ENCODE results near the gene GHR. TPM values are rescaled to one million over a fixed set of nuclear protein-coding genes. Genes with fewer than 3 reads are reported as not detected.

GHR gene
- total RNA-seq, 1 experiment from 2014 or later, result 1.8 TPM

DNA sequence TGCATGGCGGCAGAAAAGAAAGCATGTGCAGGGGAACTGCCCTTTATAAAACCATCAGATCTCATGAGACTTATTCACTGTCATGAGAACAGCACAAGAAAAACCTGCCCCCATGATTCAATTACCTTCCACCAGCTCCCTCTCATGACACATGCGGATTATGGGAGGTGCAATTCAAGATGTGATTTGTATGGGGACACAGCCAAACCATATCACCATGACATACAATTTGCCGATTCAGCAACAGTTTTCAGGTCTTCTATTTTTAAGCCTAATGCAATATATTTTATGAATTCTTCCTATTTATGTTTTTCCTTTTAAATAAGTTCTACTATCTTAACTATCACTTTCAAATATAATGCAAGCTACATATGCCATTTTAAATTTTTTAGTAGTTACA lies 242.6 kb downstream of the GHR start:
- CTCF ChIA-PET, result interaction anchor here (0.7 to 1.9 kb wide), 5 partner anchors 8 to 809 kb away, joined by 3 to 8 read pairs (median 4); no protein-coding TSS in a partner anchor
- BruUV-seq (replicated peaks), result no TSS peak
- POLR2A ChIA-PET, result no interaction called here
- H3K9me3 Mint-ChIP-seq (ENCODE audit: unreplicated experiment), result peaks cover 9% of the 10 kb centered on the region
- H3K4me1 Mint-ChIP-seq (ENCODE audit: insufficient read depth, unreplicated experiment), result no peaks in the 10 kb centered on the region
- no peak overlapping the region for H3K27ac Mint-ChIP-seq (ENCODE audit: low read depth, unreplicated experiment)
- no peak for DNase-seq (ENCODE audit: unreplicated experiment)
- no peak for TF ChIP-seq CTCF (IDR thresholded peaks at IDR 0.05; ENCODE audit: unreplicated experiment)
- intact Hi-C loops (cut with micrococcal nuclease), result no loop called here
- no peak overlapping the region for H3K4me3 Mint-ChIP-seq (ENCODE audit: unreplicated experiment)
- no peaks in the 10 kb centered on the region for H3K36me3 Mint-ChIP-seq (ENCODE audit: insufficient read depth, unreplicated experiment)
- no peaks in the 10 kb centered on the region for H3K27me3 Mint-ChIP-seq (ENCODE audit: insufficient read depth, unreplicated experiment)

DNA sequence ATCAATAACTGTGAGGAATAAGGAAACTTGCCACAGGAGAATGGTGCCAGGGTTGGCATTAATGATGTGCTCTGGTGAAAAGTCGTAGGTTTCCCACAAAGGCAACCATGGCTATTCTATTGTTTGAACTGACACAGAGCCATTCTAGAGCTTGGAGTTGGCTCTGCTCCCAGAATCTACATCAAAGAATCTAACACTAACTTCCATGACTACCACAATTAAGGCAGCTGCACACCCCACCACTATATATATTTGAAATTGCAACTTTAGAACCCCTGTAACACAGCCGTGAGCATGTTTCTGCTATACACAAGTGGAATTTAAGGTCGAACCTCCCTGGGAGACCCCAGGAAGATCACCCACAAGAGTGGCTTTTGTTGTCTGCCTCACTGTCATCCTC lies 243.6 kb downstream of the GHR start:
- no peaks in the 10 kb centered on the region for H3K27me3 Mint-ChIP-seq (ENCODE audit: insufficient read depth, unreplicated experiment)
- no peaks in the 10 kb centered on the region for H3K36me3 Mint-ChIP-seq (ENCODE audit: insufficient read depth, unreplicated experiment)
- CTCF ChIA-PET, result interaction anchor here (0.7 to 1.9 kb wide), 3 partner anchors 9 to 222 kb away, joined by 3 to 8 read pairs (median 3); no protein-coding TSS in a partner anchor
- no peak for DNase-seq (ENCODE audit: unreplicated experiment)
- POLR2A ChIA-PET, result no interaction called here
- no TSS peak for BruUV-seq (replicated peaks)
- intact Hi-C loops (cut with micrococcal nuclease), result no loop called here
- no peak overlapping the region for H3K4me3 Mint-ChIP-seq (ENCODE audit: unreplicated experiment)
- H3K9me3 Mint-ChIP-seq (ENCODE audit: unreplicated experiment), result peaks cover 6% of the 10 kb centered on the region
- no peak overlapping the region for H3K27ac Mint-ChIP-seq (ENCODE audit: low read depth, unreplicated experiment)
- no peaks in the 10 kb centered on the region for H3K4me1 Mint-ChIP-seq (ENCODE audit: insufficient read depth, unreplicated experiment)
- no peak for TF ChIP-seq CTCF (IDR thresholded peaks at IDR 0.05; ENCODE audit: unreplicated experiment)

- ChIA-PET CTCF (no interaction called here), POLR2A (interaction anchor here (0.6 to 1.3 kb wide), 4 partner anchors 9 to 649 kb away, joined by 3 read pairs; no protein-coding TSS in a partner anchor)
- intact Hi-C loops (cut with micrococcal nuclease), result no loop called here
- Mint-ChIP-seq H3K9me3 (ENCODE audit: unreplicated experiment) (peaks cover 6% of the 10 kb centered on the region), H3K4me1 (ENCODE audit: insufficient read depth, unreplicated experiment) (no peaks in the 10 kb centered on the region), H3K36me3 (ENCODE audit: insufficient read depth, unreplicated experiment) (no peaks in the 10 kb centered on the region), H3K4me3 (ENCODE audit: unreplicated experiment) (no peak overlapping the region), H3K27me3 (ENCODE audit: insufficient read depth, unreplicated experiment) (no peaks in the 10 kb centered on the region), H3K27ac (ENCODE audit: low read depth, unreplicated experiment) (no peak overlapping the region)
- no peak for DNase-seq (ENCODE audit: unreplicated experiment)
- no TSS peak for BruUV-seq (replicated peaks)
- TF ChIP-seq CTCF (IDR thresholded peaks at IDR 0.05; ENCODE audit: unreplicated experiment), result no peak
Observed at GRCh38 chr5:42668254-42668653, 245.0 kb downstream of the GHR start.

DNA sequence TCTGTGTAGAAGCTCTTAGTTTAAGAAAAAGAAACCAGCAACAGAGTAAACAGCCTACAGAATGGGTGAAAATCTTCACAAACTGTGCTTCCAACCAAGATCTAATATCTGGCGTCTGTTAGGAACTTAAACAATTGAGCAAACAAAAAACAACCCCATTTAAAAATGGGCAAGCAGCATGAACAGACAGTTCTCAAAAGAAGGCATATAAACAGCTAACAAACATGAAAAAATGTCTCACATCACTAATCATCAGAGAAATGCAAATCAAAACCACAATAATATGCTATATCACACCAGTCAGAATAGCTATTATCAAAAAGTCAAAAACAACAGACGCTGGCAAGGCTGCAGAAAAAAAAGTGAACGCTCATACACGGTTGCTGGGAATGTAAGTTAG lies 249.7 kb downstream of the GHR start:
- no peak overlapping the region for H3K27ac Mint-ChIP-seq (ENCODE audit: low read depth, unreplicated experiment)
- TF ChIP-seq CTCF (IDR thresholded peaks at IDR 0.05; ENCODE audit: unreplicated experiment), result no peak
- H3K4me3 Mint-ChIP-seq (ENCODE audit: unreplicated experiment), result no peak overlapping the region
- H3K27me3 Mint-ChIP-seq (ENCODE audit: insufficient read depth, unreplicated experiment), result no peaks in the 10 kb centered on the region
- BruUV-seq (replicated peaks), result no TSS peak
- H3K36me3 Mint-ChIP-seq (ENCODE audit: insufficient read depth, unreplicated experiment), result no peaks in the 10 kb centered on the region
- ChIA-PET CTCF (no interaction called here), POLR2A (no interaction called here)
- no peak for DNase-seq (ENCODE audit: unreplicated experiment)
- intact Hi-C loops (cut with micrococcal nuclease), result no loop called here
- H3K9me3 Mint-ChIP-seq (ENCODE audit: unreplicated experiment), result peaks cover 6% of the 10 kb centered on the region
- H3K4me1 Mint-ChIP-seq (ENCODE audit: insufficient read depth, unreplicated experiment), result no peaks in the 10 kb centered on the region

Data from MCF 10A (cell line).